ENCODE results near the gene HUNK.

Gene HUNK

DNA sequence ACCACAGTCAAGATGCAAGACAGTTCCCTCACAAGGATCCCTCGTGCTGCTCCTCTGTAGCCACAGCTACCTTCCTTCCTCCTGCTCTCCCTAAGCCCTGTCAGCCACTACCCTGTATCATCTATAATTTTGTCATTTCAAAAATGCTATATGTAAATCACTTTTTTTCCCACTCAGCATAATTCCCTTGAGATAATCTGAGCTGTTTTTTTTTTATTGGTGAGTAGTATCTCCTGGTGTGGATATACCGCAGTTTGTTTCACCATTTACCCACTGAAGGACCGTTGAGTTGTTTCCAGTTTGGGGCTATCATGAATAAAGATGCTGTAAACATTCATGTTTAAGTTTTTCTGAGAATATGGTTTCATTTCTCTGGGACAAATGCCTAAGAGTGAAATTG lies 88.2 kb downstream of the HUNK start:
- DNase-seq (ENCODE audit: low spot score) = no peak

DNA sequence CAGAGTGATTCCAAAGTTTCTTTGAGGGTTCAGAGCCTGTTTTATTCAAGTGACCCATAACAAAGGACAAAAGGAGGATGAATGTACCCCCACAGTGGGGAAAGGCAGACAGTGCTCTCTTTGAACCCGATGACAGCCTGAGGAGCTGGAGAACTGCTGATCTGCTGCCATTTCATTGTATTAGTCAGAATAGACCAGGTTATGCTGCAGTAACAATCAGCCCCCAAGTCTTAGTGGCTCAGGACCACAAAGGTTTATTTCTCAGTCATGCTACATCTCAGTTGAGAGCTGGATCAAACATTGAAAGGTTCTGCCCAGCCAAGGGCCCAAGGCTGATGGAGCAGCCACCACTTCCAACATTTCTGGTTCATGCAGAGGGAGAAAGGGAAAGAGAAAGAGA lies 88.9 kb downstream of the HUNK start:
- DNase-seq (ENCODE audit: low spot score) = no peak

DNA sequence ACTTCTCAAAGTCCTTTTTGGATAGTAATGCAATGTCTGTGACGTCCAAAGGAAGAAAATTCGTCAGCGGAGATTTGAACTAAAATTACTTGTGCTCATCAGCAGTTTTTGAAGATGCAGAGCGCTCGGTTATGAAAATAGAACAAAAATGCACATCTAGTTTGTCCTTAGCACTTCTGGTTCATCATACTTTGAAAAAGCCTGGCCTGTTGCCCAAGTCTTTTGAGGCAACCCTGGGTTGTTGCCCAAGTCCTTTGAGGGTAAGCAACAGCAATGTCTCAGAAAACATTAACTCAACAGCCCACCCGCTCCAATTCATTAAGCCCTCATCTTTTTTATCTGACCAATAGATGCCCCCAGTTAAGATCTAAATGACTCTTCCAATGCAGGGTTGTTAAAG lies 91.9 kb downstream of the HUNK start:
- DNase-seq (ENCODE audit: low spot score) = no peak

DNA sequence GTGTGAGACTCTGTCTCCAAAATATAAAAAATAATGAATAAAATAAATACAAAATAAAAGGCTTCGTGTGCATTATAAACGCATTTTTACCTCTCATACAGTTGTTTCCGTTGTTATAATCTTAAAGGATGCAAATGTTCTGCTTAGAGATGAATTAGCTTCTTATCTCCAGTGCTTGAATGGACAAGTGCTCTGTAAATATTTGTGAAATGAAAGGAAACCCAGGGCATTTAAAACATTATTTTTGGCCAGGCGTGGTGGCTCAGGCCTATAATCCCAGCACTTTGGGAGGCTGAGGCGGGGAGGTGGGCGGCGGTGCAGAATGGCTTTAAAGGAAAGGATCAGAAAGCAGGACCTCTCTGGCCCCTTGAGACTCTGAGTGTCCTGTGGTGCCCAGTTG lies 94.5 kb downstream of the HUNK start:
- no peak for DNase-seq (ENCODE audit: low spot score)

DNA sequence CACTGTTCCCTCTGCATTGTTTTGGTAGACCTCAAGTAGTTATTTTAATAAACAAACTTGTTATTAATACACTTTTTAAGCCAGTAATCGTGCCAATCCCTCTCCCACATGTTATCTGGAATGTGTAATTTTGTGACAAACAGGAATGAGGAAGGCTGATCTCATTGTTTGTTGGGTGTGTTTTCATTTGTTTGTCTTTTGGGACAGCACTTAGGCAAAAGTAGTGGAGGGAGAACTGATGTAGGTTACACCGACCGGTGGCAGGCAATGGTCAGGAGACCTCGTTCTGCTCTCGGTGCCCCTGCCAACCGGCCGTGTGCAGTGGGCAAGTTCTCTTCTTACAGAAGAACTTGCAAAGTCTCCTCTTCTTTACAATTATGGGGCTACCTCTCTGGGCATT lies 99.8 kb downstream of the HUNK start:
- no peak for DNase-seq (ENCODE audit: low spot score)

DNA sequence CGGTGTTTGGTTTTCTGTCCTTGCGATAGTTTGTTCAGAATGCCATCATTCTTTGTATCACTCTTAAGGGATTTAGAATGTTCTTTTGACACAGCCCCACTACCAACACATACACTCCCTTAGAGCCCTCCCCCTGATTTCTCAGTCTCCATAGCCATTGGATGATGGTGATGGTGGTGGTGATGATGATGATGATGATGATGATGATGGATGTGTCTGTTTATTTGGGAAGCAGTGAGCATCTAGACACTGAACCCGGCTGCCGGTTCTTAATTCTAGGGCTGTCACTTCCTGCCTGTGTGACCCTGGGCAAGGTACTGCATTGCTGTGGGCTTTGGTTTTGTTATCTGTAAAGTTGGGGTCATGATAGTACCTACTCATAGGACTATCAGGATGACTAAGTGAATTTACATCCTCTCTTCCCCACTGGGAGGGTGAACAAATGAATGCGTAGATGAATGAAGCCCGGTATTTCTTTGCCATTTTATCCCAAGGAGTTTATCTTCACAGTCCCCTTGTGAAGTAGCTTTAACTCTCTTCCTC lies 100.7 kb downstream of the HUNK start:
- DNase-seq (ENCODE audit: low spot score) = no peak

DNA sequence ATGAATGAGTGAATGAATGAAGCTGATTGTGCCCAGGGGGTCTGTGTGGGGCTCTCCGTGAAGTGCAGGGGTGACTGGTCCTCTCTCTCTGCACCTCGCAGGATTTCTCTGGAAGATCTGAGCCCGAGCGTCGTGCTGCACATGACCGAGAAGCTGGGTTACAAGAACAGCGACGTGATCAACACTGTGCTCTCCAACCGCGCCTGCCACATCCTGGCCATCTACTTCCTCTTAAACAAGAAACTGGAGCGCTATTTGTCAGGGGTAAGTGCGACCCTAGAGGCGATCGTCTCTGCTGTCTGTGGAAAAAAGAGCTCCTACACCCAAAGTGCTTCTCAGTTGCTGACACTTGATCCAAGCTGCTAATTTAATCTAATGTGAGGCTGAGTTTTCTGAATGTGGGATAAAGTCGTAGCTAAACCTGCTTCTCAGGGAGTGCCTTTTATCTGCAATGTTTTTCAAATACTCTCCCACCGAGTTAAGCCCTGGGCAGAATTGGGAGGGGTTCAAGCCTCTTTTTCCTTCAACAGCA lies 101.7 kb downstream of the HUNK start:
- no peak for DNase-seq (ENCODE audit: low spot score)

DNA sequence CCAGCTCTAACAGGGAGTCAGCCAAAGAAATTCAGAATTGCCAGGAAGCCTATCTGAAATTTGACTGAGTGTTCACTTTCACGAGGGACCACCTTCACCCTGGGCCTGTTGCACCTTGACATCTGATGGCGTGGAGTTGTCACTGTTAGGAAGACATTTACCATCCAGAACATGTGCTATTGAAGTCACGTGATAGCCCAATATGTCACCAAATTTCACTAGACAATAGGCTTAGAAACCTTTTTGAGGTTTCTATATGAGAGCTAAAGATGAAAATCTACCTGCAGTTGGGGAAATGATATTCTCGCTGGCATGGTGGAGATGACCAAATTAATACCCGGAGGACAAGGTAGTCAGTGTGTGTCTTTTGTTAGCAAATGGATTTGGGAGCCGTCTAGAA lies 102.7 kb downstream of the HUNK start:
- DNase-seq (ENCODE audit: low spot score) = no peak

DNA sequence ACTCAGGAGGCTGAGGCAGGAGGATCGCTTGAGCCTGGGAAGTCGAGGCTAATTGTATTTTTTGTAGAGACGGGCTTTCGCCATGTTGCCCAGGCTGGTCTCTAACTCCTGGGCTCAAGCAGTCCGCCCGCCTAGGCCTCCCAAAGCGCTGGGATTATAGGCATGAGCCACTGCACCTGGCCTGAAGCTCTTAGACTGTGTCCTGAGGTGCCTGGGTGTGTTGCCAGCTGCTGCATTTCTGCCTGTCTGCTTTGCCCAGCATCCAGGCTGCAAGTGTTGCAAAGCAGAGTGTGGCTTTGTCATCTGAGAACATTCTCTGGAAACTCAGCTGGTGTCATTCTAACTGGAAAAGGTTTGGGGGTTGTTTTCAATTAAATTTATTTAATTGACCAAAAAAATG lies 105.0 kb downstream of the HUNK start:
- DNase-seq (ENCODE audit: low spot score) = no peak

DNA sequence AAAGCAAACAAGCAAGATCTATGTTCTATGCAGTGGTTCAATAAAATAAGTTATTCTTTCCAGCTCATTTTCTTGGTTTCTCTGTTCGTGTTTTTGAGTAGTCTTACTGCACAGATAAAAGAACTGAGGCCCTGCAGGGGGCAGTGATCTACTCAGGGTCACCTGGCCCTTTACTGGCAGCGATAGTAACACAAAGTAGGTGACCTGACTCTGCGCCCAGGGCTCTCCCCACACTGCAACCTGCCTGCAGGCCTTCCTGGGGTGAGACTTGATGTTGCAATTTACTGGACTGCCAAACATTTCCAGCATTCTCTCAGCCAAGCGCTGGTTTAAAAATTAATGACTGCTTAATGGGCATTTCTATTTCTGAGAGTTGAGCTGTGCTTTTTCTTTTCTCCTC lies 110.3 kb downstream of the HUNK start:
- DNase-seq (ENCODE audit: low spot score) = no peak

DNA sequence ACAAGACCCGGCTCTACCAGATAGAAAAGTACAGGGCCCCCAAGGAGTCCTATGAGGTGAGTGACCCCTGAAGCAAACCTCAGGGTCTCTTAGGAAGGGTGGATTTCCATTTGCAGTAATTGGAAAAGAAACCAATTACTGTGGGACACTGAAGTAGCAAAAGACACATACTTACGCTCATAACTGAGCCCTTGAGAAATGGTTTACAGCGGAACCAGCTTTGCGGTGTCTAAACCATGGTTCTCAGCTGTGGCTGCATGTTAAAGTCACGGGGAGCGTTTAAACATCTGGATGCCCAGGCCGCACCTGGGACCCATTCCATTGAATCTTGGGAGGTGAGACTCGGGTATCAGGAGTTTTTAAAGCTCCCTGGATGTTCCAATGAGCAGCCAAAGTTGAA lies 110.7 kb downstream of the HUNK start:
- DNase-seq (ENCODE audit: low spot score) = no peak

DNA sequence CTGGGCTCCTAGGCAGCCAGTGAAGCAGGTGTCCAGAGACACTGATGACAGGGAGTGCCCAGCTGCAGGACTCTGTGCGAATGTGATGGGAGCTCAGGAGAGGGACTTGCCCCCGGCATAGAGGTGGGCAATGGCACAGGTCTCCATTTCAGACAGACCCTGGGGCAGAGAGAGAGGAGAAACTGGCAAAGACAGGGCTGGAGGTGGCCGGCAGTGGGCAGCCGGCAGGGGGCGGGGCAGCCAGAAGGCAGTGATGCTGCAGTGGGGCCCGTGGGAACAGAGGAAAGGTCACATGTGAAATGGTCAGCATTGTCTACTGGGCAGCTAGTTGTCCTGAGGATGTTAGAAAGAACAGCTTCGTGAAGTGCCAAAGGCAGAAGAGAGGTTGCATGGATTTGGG lies 112.6 kb downstream of the HUNK start:
- DNase-seq (ENCODE audit: low spot score) = no peak

DNA sequence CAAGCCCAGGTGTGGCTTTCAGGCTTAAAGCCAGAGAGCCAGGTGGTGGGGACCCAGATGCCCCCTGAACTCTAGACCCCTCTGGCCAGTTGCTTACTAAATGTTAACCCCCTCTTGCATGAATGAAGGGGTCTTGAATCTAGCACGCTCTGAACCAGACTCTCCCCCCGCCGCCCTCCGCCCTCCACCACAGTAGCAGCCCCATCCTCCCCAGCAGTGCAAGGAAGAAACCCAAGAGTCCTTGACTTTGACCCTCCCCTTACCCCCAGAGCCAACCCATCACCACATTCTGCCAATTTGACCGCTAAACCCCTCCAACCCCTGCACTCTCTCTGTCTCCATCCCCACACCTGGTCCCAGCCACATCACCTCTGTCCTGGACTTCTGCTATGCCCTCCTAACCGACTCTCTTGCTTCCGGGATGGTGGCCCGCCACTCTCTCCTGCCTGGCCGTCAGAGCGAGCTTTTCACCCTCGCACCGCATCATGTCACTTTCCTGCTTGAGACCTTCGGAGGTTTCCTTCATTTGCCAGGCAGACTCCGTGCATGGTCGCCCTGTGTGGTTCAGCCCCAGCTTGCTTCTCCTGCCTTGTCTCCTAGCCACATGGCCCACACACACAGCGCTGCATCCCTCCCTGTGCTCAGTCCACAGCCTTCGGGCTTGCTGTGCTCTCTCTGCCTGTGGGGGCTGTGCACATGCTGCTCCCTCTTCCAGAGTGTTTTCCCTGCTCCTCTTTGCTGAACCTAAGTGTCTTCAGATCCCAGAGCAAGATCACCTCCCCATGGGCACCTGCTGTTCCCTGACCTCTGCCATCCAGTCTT lies 113.4 kb downstream of the HUNK start:
- DNase-seq (ENCODE audit: low spot score) = no peak

DNA sequence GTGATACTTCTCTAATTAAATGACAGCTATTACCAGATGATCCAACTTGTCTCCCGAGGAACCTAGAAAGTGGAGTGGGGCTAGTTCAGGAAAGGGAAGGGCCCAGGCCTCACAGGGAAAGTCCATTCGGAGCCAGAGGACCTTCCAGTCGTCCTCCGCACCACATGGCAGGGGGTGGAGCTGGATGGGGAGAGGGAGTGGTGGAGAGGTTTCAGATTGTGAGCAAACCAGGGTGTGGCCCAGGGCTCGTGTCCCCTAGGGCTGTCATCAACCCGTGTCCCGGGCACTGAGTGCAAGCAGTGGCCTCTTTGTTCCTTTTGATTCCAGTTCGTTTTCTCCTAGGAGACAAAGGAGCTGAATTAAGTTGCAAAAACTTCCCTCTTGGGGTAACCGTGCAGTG lies 114.9 kb downstream of the HUNK start:
- no peak for DNase-seq (ENCODE audit: low spot score)

DNA sequence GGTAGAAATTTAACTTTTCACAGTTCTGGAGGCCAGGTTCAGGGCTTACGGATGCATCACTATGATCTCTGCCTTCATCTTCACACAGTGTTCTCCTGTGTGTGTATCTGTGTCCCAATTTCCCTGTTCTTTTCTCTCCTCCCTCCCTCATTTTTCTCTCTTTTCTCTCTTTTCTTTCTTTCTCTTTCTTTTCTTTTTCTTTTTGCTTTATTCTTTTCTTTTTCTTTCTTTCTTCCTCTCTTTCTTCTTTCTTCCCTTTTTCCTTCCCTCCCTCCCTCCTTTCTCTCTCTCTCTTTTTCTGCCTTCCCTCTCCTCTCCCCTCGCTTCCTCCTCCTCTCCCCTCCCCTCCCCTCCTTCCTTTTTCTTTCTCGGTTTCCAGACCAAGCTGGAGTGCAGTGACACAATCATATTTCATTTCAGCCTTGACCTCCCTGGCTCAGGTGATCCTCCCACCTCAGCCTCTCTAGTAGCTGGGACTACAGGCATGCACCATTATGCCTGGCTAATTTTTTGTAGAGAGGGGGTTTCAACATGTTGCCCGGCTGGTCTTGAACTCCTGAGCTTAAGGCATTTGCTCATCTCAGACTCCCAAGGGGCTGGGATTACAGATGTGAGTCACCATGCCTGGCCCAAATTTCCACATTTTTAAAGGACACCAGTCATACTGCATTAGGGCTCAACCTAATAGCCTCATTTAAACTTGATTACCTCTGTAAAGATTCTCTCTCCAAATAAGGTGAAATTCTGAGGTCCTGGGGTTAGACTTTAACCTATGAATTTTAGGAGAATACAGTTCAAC lies 115.9 kb downstream of the HUNK start:
- no peak for DNase-seq (ENCODE audit: low spot score)

DNA sequence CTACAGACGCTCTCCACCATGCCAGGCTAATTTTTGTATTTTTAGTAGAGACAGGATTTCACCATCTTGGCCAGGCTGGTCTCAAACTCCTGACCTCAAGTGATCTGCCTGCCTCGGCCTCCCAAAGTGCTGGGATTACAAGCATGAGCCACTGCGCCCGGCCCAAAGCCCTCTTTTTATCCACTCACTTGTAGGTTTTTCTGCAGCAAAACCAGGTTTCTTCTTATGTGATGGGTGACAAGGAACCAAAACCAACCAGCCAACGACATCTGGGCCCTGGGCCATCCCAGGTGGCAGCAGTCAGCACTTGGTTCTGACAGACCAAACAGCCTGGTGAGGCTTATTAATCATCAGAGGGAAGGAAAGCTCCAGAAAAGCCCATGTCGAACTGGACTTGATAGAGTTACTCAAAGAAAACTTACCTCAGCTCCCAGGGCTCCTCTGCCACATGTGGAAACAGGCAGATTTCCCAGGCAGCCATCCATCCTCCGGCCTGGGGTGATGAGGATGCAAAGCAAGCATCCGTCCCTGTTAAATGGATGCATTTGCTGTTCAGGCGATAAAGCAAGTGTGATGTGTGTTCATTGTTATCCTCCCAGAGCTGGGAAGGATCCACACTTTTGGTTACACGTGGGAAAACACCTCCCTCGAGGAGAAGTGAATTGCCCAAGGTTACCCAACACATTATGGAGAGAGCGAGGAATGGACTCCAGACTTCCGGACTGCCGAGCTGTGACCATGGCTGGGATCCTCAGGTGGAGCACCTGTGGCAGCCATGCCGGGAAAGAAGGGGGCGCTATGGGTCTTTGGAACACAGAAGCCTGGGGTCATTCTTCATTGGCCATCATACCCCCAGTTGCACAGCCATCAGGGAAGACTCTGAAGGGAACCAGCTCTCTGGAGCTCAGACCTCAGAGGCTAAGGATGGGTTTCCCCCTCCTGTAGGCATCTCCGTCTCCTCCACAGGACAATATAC lies 118.8 kb downstream of the HUNK start:
- no peak for DNase-seq (ENCODE audit: low spot score)

DNA sequence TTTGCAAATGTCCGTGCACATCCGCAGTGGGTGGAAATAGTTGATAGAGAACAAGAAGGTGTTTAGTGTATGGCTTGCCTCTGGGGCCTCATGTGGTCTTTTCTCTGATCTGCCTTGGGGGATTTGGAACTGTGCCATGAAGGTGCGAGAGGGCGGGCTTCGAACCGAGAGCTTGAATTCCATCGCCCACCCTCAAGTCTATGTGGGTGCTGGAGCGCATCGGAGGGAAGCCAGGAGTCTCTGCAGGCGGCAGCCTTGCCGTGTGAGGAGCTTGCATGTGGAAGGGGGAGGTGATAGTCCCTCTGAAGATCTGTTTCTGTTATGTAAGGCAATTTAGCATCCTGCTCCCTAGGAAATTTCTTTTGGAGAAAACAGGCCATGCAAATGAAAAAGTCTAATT lies 119.6 kb downstream of the HUNK start:
- DNase-seq (ENCODE audit: low spot score) = no peak

DNA sequence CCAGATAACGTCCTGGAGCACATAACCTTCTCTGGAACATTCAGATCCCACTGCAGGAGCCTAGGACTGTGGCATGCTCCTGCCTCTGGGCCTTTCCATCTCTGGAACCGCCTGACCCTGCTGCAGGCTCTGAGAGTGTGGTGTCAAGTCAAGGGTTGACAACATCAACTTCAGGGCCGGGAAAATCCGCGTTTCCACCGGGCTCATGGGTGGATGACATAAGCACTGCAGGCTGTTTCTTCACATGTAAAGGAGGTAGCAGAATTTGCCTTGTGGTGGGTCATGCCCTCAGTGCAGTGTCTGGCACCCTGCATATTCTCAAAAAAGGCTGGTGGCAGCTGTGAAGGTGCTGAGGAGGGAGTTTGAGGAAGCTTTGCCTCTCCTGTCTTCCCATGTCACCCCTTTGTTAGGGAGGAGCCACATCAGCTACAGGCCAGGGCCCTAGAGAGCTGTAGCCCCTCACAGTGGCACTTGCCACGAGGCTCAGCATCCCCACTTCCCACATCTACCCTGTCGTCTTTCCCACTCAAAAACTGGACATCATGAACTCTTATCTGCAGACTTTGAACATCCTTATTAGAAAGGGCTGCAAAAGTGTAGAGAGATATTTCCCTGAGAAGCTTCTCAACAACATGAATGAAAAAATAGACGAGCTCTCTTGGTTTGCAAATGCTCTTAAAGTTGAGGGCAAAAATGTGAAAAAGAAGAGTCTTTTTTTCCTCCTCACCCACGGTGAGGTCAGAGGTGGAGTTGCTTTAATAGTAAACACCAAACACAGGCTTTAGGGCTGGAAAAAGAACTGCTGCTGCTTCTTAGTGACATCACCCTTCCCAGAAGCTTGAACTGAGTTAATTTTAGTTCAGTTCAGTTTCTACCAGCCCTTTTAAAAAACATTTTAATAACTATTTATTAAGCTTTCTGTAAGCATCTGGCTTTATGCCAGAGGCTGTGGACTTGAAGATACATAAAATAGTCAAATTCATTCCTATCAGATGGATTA lies 121.3 kb downstream of the HUNK start:
- DNase-seq (ENCODE audit: low spot score) = no peak

DNA sequence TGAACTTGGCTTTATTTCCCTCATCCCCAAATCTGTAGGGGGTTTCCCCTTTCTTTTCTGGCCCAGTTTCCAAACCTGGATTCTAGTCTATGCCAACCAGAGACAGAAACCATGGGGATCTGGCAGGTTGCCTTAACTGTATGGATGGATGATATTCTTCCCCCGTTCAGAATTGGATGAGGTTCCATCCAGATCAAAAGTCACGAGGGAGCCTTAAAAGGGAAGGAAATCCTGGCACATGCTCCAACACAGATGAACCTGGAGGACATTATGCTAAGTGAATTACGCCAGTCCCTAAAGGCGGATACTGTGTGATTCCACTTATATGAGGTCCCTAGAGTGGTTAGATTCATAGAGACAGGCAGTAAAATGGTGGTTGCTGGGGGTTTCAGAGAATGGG lies 124.4 kb downstream of the HUNK start:
- no peak for DNase-seq (ENCODE audit: low spot score)

DNA sequence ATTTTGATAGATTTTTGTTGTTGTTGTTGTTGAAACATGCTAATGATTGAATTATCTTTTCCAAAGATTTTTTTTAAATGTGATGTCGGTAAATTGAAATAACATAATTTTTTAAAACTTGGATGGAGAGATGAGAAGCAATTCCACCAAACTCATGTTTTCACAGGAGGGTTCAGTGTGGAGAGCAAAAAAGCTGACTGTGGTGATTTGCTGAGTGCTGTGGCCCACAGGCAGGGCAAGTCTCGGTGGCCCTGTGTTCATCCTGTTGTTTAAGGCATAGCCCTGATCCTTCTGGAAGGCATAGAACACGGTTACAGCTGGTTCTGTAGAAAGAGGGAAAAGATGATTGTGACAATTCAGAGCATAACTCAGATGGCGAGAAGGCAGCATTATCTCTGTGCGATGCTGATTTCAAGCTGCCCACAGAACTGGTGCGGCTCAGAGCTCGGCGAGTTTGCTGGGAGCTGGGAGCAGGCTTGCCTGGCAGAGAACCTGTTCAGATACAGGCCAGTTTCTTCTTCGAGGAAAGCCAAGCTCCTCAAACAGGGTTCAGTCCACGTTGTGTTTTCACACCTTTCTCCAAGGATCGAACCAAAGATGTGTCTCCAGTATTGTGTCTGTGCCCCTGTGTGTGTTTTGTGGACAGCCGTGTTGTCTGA lies 127.1 kb downstream of the HUNK start:
- no peak for DNase-seq (ENCODE audit: low spot score)

Measured in D341Med (cell line).